ENCODE data around the gene FOXC2.

FOXC2 gene

DNA sequence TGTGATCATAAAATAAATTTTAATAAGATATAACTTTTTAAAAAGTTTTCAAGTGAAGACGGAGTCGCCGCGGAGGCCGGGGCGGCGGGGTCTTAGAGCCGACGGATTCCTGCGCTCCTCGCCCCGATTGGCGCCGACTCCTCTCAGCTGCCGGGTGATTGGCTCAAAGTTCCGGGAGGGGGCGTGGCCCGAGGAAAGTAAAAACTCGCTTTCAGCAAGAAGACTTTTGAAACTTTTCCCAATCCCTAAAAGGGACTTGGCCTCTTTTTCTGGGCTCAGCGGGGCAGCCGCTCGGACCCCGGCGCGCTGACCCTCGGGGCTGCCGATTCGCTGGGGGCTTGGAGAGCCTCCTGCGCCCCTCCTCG lies at the start of gene FOXC2:
Gene FOXC2, plus strand, starts transcription at position 229 of the 365 bp plus-strand sequence. CDS start 507 bp downstream, outside the sequence.
- peak; percentile 1 for DNase-seq

DNA sequence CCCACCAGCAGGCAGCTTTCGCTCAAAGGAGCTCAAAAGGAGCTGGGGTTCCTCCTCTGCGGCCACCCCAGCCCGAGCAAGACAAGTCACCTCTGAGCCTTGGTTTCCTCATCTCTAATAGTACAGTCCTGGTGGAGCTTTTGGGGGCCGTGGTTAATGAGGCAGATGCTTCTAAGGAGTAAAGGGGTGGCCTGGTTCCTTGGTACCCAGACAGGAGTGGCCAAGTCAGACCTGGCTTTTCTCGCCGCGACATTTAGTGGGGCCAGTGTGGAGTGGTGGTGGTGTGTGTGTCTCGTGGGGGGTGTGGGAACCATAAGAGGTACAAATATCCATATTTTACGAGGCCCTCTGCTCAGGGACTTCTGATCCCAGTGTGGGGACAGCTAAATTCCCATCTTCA lies 49.6 kb upstream of the FOXC2 start:
- DNase-seq = no peak

- peak; percentile 19 for DNase-seq
Observed at GRCh38 chr16:86517652-86518258, 48.9 kb upstream of the FOXC2 start.

- no peak for DNase-seq
Observed at GRCh38 chr16:86519007-86519648, 47.5 kb upstream of the FOXC2 start.

DNA sequence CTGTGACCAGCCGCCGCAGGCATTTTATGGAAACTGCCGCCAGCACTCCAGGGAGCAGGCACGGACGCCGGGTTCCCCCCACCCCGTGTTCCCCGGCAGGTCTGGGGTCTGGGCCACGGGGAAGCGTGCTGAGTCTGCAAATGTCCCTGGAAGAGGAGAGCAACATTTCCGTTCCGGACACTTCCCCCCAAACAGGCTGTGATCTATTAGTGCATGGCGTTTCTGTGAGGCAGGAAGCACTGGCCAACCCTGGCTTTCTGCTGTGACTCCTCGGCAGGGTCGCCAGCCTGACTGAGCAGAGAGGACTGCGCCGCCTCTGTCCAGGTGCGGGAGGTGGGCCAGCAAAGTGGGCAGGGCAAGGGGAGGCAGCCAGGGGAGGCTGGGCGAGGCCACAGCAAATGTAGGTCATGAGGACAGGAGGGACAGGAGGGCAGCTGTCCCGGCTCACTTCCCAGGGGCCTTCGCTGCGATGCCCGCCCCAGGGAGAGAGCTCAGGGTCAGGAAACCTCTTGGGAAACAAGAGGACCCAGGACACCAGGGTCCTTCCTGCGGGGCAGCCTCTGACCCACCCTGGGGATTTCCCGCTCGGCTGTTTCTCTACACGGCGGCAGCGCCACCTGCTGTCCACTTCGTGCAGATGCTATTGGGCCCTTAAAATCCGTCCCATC lies 46.8 kb upstream of the FOXC2 start:
- DNase-seq = peak; percentile 49

DNA sequence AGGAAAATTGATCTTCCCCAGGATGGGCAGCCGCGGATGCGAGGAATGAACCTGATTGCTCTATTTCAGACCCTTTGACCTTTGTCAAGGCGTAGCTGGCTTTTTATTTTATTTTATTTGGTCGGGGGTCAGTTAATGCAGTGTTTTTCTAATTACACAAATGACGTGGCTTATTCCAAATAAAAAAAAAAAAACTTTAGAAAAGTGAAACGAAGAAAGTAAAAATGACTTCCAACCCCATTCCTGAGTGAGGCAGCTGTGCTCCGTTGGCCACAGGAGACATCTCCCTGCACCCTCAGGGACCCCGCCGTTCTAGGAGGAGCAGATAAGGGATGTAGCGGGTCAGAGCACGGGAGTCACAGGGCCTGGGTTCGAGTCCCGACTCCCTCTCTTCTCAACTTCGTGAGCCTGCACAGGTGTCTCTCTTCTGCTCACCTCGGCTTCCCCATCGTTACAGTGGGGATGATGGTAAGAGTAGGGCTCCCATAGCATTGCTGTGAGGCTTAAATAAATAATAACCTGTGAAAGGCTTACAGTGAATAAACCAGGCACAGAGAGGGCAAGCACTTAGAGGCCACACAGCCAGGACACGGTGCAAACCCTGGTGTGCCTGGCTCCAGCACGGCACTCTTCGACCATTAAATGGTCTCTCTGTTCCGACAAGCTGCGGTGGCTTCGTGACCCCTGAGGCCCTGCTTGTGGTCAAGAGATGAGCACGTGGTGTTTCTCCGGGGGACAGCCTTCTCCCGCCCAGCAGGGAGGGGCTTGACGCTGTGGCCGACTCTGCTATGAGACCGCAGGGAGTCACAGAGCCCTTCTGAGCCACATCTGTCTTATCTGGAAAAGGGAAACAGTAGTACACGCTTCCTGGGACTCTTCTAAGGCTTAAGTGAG lies 46.1 kb upstream of the FOXC2 start:
- DNase-seq = no peak

DNA sequence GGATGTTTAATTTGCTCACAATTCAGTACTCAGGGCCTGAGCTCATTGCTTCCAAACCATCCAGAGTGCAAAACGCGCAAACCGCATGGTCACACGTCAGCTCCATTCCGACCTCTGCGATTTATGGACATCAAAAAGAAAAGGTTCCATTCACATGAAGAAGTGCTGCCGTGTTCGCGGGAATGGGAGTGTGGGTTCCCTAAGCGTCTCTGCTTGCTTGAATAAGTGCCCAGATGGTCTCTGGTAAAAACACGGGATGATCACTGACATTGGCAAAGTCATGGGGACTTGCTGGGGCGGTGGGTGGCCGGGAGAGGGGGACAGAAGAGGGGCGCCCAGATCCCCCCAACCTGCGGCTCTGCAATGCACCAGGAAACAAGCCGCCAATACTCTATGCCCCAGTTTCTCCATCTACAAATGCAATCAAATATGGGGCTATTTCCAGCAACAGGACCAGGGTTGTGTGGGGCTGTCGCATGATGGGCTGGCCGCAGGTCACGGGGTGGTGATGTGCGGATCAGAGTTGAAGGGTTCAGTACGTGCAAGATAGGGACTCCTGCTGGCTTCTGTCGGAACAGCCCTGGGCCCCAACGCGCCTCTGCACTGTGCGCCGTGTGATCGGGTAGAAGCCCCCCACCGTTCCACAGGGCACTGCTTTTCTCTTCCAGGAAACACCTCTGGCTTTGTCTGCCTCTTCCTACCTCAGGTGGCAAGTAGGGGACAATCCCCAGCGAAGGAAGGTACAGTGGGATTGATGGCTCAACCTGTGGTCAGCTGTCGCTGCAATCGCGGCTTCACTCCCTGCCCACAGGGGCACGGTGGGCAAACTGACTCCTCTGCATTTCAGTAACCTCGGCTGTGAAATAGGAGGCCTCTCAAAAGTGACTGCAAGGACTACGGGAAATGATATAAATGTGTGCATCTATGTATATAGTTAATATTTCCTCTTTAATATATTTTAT lies 45.1 kb upstream of the FOXC2 start:
- no peak for DNase-seq

DNA sequence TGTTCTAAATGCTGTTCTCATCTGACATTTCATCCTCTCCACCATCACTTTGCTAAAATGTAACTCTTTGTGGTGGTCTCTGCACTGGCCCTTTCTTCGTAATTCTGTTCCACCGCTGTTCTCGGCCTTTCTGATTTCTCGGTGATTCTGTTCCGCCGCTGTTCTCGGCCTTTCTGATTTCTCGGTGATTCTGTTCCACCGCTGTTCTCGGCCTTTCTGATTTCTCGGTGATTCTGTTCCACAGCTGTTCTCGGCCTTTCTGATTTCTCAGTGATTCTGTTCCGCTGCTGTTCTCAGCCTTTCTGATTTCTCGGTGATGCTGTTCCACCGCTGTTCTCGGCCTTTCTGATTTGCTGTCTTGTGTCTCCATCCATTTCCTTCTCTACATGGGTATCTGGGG lies 44.0 kb upstream of the FOXC2 start:
- DNase-seq = no peak

DNA sequence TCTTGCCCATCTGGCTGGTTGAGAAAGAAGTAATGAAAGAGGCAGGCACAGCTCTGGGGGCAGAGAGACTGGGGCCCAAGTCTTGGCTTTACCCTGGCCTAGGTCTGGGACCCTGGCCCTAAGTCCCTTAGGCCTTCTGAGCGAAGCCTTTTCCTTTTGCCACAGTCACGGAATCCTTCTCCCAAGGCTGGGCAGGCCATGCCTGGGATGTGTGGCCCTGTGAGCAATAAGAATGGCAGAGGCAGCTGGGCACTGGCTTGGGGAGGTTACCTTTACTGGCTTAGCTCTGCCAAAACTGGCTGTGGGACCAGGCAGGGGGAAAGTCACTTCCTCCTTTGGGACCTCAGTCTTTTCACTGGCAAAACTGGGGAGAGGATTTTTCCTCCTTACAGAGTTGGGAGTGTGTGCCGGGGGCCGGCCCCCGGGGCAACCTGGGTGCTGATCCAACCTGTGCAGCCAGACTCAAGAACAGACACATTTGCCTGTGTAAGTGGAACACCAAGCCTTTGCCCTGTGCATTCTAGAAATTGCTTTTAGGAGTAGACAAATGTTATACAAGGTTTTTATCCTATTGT lies 43.4 kb upstream of the FOXC2 start:
- no peak for DNase-seq

DNA sequence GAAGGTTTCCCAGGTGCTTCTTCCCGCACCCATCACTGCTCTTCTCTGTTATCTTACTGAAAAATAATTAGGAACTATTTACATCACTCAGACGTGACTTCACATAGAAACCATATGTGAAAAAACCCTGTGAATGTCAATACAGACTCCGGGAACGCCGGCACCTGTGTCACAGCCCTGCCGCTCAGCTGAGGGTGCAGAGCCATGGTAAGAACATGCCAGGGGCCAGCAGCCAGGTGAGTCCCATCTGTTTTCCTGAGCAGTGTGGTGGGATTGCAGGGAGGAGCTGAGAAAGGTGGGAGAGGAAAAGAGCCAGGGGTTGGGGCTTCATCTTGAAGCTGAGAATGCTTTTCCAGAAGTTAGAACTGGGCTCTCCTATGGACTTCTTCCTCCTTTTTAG lies 42.6 kb upstream of the FOXC2 start:
- no peak for DNase-seq

GRCh38 chr16:86525696-86526095 lies 40.9 kb upstream of the FOXC2 start:
- no peak for DNase-seq

DNA sequence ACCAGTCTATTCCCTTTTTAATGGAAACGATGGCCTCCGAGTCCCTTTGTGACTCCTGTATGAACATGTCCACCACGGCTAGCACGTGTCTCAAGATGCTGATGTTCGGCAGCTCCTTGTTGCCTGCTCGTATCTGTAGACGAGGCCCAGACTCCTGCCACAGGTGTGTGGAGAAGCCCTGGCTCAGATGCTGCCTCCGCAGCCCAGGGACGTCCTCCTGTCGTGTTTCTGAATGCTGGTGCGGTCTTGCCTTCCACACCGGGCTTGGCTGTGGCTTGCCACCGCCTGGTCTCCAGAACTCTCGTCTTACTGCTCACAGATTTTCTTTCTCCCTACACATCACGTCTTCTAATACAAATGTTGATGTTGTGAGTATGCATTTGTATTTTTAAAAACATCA lies 39.3 kb upstream of the FOXC2 start:
- DNase-seq = no peak

GRCh38 chr16:86528061-86528929 lies 38.3 kb upstream of the FOXC2 start:
- DNase-seq = no peak

DNA sequence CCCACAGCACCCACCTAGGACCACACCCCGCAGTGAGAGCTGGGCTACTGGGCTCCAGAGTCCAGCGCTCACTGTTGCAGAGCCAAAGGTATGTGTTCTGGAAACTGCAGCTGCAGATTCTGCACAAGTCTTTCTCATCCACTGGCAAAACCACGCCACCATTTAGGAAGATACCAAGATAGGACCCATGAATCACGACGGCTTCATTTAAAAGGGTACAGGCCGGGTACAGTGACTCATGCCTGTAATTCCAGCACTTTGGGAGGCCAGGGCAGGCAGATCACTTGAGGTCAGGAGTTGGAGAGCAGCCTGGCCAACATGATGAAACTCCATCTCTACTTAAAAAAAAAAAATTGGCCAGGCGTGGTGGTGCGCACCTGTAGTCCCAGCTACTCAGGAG lies 37.5 kb upstream of the FOXC2 start:
- no peak for DNase-seq

GRCh38 chr16:86530251-86531190 lies 36.1 kb upstream of the FOXC2 start:
- DNase-seq = no peak

DNA sequence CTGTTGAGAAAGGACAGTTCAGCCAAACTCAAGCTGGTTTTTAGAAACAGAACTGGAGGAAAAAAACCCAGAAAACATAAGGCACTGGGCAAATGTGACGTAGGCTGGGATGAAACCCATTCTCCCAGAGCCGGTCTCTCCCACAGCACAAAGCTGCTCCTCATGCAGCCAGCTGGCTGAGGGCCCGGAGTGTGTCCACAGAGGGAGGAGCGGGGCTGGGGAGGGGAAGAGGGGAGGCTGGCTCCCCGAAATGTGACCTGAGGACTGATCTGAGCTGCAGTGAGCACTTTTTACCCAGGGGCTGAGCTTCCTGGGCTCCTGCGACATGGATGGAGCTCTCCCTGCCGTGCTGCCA lies 35.5 kb upstream of the FOXC2 start:
- DNase-seq = no peak

- DNase-seq = no peak
Observed at GRCh38 chr16:86531641-86532525, 34.7 kb upstream of the FOXC2 start.

DNA sequence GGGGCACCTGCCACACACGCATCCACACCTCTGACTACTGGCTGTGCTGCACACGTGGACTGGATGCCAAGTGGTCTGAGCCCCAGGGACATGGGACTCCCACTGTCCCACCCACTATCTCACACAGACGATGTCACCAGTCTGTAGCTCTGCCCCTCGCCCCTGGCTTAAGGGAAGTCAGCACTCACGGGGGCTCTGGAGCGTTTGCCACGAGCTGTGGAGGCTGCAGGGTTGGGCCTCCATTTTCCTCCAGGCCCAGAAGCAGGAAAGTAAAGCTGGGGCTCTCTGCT lies 34.2 kb upstream of the FOXC2 start:
- no peak for DNase-seq

DNA sequence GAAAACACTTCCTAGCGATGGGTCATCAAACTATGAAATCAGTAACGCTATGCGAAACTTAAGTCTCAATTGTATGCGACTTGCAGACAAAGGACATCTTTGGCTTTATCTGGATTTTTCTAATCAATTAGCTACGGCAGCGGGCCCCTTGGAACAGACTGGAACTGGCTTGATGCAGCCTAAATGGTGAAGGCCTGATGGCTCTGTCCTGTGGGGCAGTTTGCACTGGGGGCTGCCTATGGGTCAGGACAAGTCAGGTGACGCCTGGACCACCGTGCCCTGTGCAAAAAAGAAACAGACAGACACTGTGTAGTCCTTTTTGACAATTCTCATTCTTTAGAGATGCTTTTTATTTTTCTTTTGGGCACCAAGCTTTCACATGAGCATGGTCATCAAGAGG lies 33.6 kb upstream of the FOXC2 start:
- DNase-seq = no peak
